Activated naive CD8-positive, alpha-beta T cell treated with anti-CD3 and anti-CD28 coated beads for 36 hours (primary cell): ENCODE measurements around the gene ZKSCAN1. TPM values are rescaled to one million over a fixed set of nuclear protein-coding genes. Genes with fewer than 3 reads are reported as not detected.

Experiments
- DNase-seq: peaks from one replicate; pipeline ENCODE4 v3.0.0; 2021
- H3K27ac Mint-ChIP-seq: one replicate; pipeline ENCODE4 v1.8.0; 2022; ENCODE audit warnings: mild to moderate bottlenecking, moderate library complexity, mixed read lengths
- H3K27me3 Mint-ChIP-seq: one replicate; pipeline ENCODE4 v1.8.0; 2022; ENCODE audit warnings: mild to moderate bottlenecking, mixed read lengths
- H3K36me3 Mint-ChIP-seq: one replicate; pipeline ENCODE4 v1.8.0; 2021; ENCODE audit warnings: mild to moderate bottlenecking, mixed read lengths
- H3K4me1 Mint-ChIP-seq: one replicate; pipeline ENCODE4 v1.8.0; 2021; ENCODE audit warnings: mixed read lengths
- H3K4me3 Mint-ChIP-seq: one replicate; pipeline ENCODE4 v1.8.0; 2022; ENCODE audit warnings: mild to moderate bottlenecking, moderate library complexity, mixed read lengths
- H3K9me3 Mint-ChIP-seq: one replicate; pipeline ENCODE4 v1.8.0; 2022; ENCODE audit warnings: mixed read lengths
- total RNA-seq, 2 experiments: library from RNA; stranded (reverse); gene quantifications; one replicate each; pipeline ENCODE4 v1.2.3, GENCODE V29; 2021

Gene ZKSCAN1
- total RNA-seq, 2 experiments from 2014 or later = 38.6 to 41.5 TPM

- peak overlapping the region; percentile 97 for H3K27ac Mint-ChIP-seq
- no peak for DNase-seq
- no peaks in the 10 kb centered on the region for H3K9me3 Mint-ChIP-seq
- H3K4me1 Mint-ChIP-seq = peaks cover 43% of the 10 kb centered on the region
- H3K36me3 Mint-ChIP-seq = peaks cover 48% of the 10 kb centered on the region
- H3K27me3 Mint-ChIP-seq = no peaks in the 10 kb centered on the region
- H3K4me3 Mint-ChIP-seq = peak overlapping the region; percentile 97
Observed at GRCh38 chr7:100090527-100091410, 75.4 kb downstream of the ZKSCAN1 start.

Other genes starting within 250 kb of the ZKSCAN1 start
- gene CYP3A4, start 231.4 kb upstream of the ZKSCAN1 start, total RNA-seq = not detected
- not detected for gene CYP3A43, start 187.6 kb upstream of the ZKSCAN1 start, total RNA-seq
- not detected for gene OR2AE1, start 138.6 kb upstream of the ZKSCAN1 start, total RNA-seq
- 10 to 100 TPM; 21.0 to 21.8 TPM for gene TRIM4, start 96.1 kb upstream of the ZKSCAN1 start, total RNA-seq
- gene GJC3, start 86.0 kb upstream of the ZKSCAN1 start, total RNA-seq = 1 to 10 TPM in 1 of 2 experiments, under 1 TPM in 1; 0.52 to 1.2 TPM
- gene AZGP1, start 39.6 kb upstream of the ZKSCAN1 start, total RNA-seq = not detected
- gene ZSCAN21, start 34.2 kb downstream of the ZKSCAN1 start, total RNA-seq = 1 to 10 TPM; 9.0 to 9.4 TPM
- gene ZNF3, start 66.1 kb downstream of the ZKSCAN1 start, total RNA-seq = 10 to 100 TPM; 21.1 to 22.3 TPM
- 10 to 100 TPM; 96.3 to 97.2 TPM for gene COPS6, start 73.4 kb downstream of the ZKSCAN1 start, total RNA-seq
- gene MCM7, start 85.8 kb downstream of the ZKSCAN1 start, total RNA-seq = 100 to 1,000 TPM; 476 to 482 TPM
- gene AP4M1, start 86.0 kb downstream of the ZKSCAN1 start, total RNA-seq = 10 to 100 TPM; 13.0 to 13.1 TPM
- gene TAF6, start 103.8 kb downstream of the ZKSCAN1 start, total RNA-seq = 10 to 100 TPM; 59.7 to 61.1 TPM
- 10 to 100 TPM; 10.1 to 10.2 TPM for gene CNPY4, start 104.0 kb downstream of the ZKSCAN1 start, total RNA-seq
- gene MBLAC1, start 111.4 kb downstream of the ZKSCAN1 start, total RNA-seq = 1 to 10 TPM; 3.2 to 3.3 TPM
- gene LAMTOR4, start 133.3 kb downstream of the ZKSCAN1 start, total RNA-seq = 100 to 1,000 TPM; 101 to 104 TPM
- gene TRAPPC14, start 143.1 kb downstream of the ZKSCAN1 start, total RNA-seq = 10 to 100 TPM; 17.0 to 20.0 TPM
- 1 to 10 TPM; 2.9 to 3.6 TPM for gene GAL3ST4, start 153.0 kb downstream of the ZKSCAN1 start, total RNA-seq
- 1 to 10 TPM; 3.6 to 3.9 TPM for gene GPC2, start 161.8 kb downstream of the ZKSCAN1 start, total RNA-seq
- 10 to 100 TPM; 21.1 to 21.4 TPM for gene STAG3, start 162.3 kb downstream of the ZKSCAN1 start, total RNA-seq
- 10 to 100 TPM; 33.4 to 34.5 TPM for gene PVRIG, start 204.4 kb downstream of the ZKSCAN1 start, total RNA-seq